HG02870 (cell line): ENCODE results near the gene FRK.
"Not testable (repeated sequence)": the region's sequence is repeated elsewhere in the genome, so short reads cannot be mapped to it uniquely, and the experiment has no call there.

Source experiments
- ATAC-seq: cut with Tn5 transposase; IDR thresholded peaks from one replicate; pipeline ENCODE4 v1.9.1; 2021; ENCODE audit warnings: mild to moderate bottlenecking, moderate library complexity; ENCODE audit not compliant: unreplicated experiment

FRK gene

GRCh38 chr6:116074732-116075390 lies 14.2 kb upstream of the FRK start:
- no peak for ATAC-seq

GRCh38 chr6:116073765-116074440 lies 13.2 kb upstream of the FRK start:
- ATAC-seq: no peak

GRCh38 chr6:116072368-116072767 lies 11.7 kb upstream of the FRK start:
- ATAC-seq: no peak

- ATAC-seq: no peak
These were observed 10.1 kb upstream of the FRK start for GRCh38 chr6:116070616-116071389.

- no peak for ATAC-seq
These were observed 9.4 kb upstream of the FRK start for GRCh38 chr6:116070101-116070500.

GRCh38 chr6:116066789-116067188 lies 6.1 kb upstream of the FRK start:
- ATAC-seq: no peak

GRCh38 chr6:116064666-116065065 lies 4.0 kb upstream of the FRK start:
- ATAC-seq: no peak

GRCh38 chr6:116062496-116062895 lies 1.8 kb upstream of the FRK start:
- ATAC-seq: no peak

GRCh38 chr6:116059713-116060571 lies 749 bp downstream of the FRK start:
- ATAC-seq: peak; percentile 83

GRCh38 chr6:116057766-116058165 lies 2.9 kb downstream of the FRK start:
- no peak for ATAC-seq

- ATAC-seq: no peak
These were observed 5.2 kb downstream of the FRK start for GRCh38 chr6:116055513-116055912.

- ATAC-seq: no peak
These were observed 9.4 kb downstream of the FRK start for GRCh38 chr6:116051244-116051643.

GRCh38 chr6:116050737-116051136 lies 10.0 kb downstream of the FRK start:
- no peak for ATAC-seq

GRCh38 chr6:116049321-116049720 lies 11.4 kb downstream of the FRK start:
- no peak for ATAC-seq

- ATAC-seq: peak; percentile 92
These were observed 13.3 kb downstream of the FRK start for GRCh38 chr6:116047173-116047933.

- no peak for ATAC-seq
These were observed 14.0 kb downstream of the FRK start for GRCh38 chr6:116046737-116047136.

- ATAC-seq: not testable (repeated sequence)
These were observed 14.4 kb downstream of the FRK start for GRCh38 chr6:116046272-116046671.

- no peak for ATAC-seq
These were observed 18.8 kb downstream of the FRK start for GRCh38 chr6:116041934-116042333.

GRCh38 chr6:116040993-116041392 lies 19.7 kb downstream of the FRK start:
- no peak for ATAC-seq

GRCh38 chr6:116036885-116037284 lies 23.8 kb downstream of the FRK start:
- no peak for ATAC-seq
